Ovary (tissue), 3 donors: ENCODE measurements around the gene PAK3.

Experiments used
- EP300 ChIP-seq: sonication (generic); formaldehyde crosslinking; IDR thresholded peaks from one replicate; pipeline ENCODE4 v1.6.1; 2017; ENCODE audit warnings: antibody characterized with exemption
- POLR2A ChIP-seq: fragments of 450-650 bp; IDR thresholded peaks from one replicate; pipeline ENCODE4 v1.6.1; 2017; ENCODE audit warnings: antibody characterized with exemption, mild to moderate bottlenecking, moderate library complexity
- TF ChIP-seq, protein P1 (sequence below), 3 donors: fragments of 450-650 bp in 2 of 3; fragments of 200-600 bp in 1 of 3; IDR thresholded peaks; one replicate each; pipeline versions ENCODE4 v1.5.1 to v1.8.0; 2016 to 2022; ENCODE audit warnings: antibody characterized with exemption in 3 of 3, mild to moderate bottlenecking in 1 of 3
- donor health status: DM: no; HTN: no; CAD: no.

DNA sequence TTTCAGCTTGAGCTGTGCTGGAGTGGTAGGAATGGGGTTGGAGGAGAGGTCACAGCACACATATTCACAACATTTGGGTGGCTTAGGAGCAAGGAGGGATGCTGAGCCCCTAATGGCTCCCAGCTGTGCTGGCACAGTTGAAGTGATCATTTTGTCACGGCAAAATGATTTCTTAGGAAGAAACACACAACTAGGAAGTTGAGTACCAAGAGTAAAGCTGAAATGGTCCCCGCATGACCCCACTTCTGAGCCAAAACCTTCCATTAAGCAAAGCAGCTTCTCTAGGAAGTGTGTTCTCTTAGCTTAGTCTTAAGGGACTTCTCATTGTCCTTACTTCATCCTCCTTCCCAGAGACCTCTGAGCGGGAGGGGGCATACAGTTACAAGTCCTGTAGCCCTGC is 161.7 kb downstream of the PAK3 start:
- TF ChIP-seq, protein P1, sequence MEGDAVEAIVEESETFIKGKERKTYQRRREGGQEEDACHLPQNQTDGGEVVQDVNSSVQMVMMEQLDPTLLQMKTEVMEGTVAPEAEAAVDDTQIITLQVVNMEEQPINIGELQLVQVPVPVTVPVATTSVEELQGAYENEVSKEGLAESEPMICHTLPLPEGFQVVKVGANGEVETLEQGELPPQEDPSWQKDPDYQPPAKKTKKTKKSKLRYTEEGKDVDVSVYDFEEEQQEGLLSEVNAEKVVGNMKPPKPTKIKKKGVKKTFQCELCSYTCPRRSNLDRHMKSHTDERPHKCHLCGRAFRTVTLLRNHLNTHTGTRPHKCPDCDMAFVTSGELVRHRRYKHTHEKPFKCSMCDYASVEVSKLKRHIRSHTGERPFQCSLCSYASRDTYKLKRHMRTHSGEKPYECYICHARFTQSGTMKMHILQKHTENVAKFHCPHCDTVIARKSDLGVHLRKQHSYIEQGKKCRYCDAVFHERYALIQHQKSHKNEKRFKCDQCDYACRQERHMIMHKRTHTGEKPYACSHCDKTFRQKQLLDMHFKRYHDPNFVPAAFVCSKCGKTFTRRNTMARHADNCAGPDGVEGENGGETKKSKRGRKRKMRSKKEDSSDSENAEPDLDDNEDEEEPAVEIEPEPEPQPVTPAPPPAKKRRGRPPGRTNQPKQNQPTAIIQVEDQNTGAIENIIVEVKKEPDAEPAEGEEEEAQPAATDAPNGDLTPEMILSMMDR (IDR thresholded peaks at IDR 0.05), result no peak
- no peak for TF ChIP-seq POLR2A
- TF ChIP-seq EP300, result no peak
